Stimulated activated CD8-positive, alpha-beta memory T cell treated with anti-CD3 and anti-CD28 coated beads, Interleukin-4, amount 100 ng/mL, for 24 hours (primary cell): Measurements from ENCODE around the gene GCC1.

Experiments
- DNase-seq: peaks from one replicate; pipeline ENCODE4 v3.0.0-alpha.2; 2020; ENCODE audit warnings: low read depth

The GCC1 gene

DNA sequence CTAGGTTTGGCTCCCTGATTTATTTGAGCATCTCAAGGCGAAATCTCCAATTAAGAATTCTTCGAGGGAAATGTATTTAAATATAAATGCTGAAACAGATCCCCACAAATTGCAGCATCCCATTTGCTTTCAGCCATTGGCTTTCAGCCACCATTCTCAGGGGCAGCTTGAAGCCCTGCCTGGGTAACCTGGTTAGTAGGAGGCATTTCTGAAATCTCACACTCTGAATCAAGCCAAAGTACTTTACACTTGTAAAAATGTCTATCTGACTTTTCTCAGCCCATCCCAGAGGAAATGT, 49.1 kb downstream of the GCC1 start:
- DNase-seq, result no peak

DNA sequence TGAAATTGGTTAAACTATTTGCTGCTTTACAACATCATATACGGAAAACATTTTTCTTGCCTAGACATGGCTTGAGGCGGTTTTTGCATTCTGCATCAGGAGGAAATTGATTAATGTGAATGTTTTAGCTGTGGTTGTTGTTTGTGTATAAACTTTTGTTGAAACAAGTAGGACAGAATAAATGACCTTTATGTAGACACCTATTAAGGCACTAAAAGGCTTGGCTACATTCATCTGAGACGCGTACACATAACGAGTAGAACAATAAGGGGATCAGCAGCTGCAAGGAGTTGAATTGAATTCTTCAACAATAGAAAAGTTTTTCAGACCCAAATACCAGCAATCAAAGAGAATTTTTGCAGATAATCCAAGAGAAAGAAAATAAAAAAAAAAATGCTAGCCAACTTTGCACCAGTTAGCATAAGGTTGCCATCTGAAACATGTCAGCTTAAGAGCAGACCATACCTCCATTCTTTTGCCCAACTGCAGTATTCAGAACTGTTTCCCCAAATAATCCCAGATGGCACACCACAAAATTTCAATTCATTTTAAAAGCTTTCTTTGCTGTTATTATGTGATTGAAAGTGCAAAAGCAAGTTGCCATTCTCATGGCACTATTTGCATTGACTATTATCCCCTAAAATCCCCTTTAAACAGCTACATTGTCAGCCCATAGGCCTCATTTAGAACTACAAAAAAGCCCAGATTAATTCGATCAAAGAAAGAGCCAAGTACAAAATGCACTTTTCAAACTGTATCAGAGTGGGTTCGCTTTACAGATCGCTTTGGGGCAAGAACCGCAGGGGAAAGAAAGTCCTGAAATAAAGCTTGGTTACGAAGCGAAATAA, 49.6 kb downstream of the GCC1 start:
- DNase-seq, result no peak

- no peak for DNase-seq
Measured at GRCh38 chr7:127534636-127535035, 50.8 kb downstream of the GCC1 start.

DNA sequence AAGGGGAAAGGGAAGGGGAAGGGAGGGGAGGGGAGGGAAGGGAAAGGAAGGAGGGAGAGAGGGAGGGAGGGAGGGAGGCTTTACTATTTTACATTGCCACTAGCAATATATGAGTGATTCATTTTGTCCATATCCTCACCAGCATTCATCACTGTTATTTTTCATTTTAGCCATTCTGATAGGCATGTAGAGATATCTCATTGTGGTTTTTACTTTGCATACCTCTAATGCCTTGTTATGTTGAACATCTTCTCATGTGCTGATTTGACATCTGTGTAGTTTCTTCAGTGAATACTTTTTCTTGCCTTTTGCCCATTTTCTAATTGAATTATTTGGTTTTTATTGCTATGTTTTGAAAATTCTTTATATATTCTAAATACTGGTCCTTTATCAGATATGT, 52.7 kb downstream of the GCC1 start:
- DNase-seq, result no peak

- DNase-seq, result no peak
Measured at GRCh38 chr7:127532151-127532550, 53.2 kb downstream of the GCC1 start.
